ENCODE results near the gene EFTUD2. TPM values are rescaled to one million over a fixed set of nuclear protein-coding genes. Genes with fewer than 3 reads are reported as not detected.

EFTUD2 gene
- total and polyA plus RNA-seq, 2 donors (not counting 1 experiment from before 2014, with no cell fraction given) = 88.0 to 154 TPM

DNA sequence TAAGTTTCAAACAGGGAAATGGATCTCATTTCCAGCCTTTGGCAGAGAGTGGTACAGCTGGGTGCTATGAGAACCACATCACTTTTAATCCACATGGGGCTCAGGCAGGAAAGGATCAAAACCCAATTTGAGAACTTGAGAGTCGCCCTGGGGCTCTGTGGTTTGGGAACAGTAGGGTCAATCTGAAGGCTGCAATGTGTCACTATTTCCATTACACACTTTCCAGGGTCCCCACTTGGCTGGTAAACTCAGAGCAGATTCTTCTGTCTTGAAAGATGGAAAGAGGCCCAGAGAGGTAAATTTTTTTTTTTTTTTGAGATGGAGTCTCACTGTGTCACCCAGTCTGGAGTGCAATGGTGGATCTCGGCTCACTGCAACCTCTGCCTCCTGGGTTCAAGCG is 58.3 kb downstream of the EFTUD2 start:
- Histone ChIP-seq H3K27ac (ENCODE audit: insufficient read depth, low read length) (no peak overlapping the region), H3K36me3 (ENCODE audit: control insufficient read depth, insufficient read depth, low read length) (no peaks in the 10 kb centered on the region), H2AFZ (ENCODE audit: low read length) (no peak overlapping the region), H3K4me3 (replicated peaks in 1 of 4; ENCODE audit: control extremely low read depth in 1 of 4, insufficient read depth in 1 of 4, low read depth in 3 of 4, low read length in 4 of 4) (no peak overlapping the region), H3K79me2 (ENCODE audit: control insufficient read depth, insufficient read depth, low read length) (no peaks in the 10 kb centered on the region), H3K4me1 (ENCODE audit: control insufficient read depth, extremely low read depth, insufficient read depth, low read length) (peaks cover 15% of the 10 kb centered on the region), H3K9ac (ENCODE audit: insufficient read depth, low read length) (no peak overlapping the region), H4K20me1 (ENCODE audit: control insufficient read depth, extremely low read depth, insufficient read depth, low read length) (no peaks in the 10 kb centered on the region), H3K27me3 (ENCODE audit: control insufficient read depth, insufficient read depth, low read length) (no peaks in the 10 kb centered on the region), H3K4me2 (ENCODE audit: extremely low read depth, insufficient read depth, low read length) (no peak overlapping the region), H3K9me3 (ENCODE audit: control insufficient read depth, insufficient read depth, low read depth, low read length) (no peaks in the 10 kb centered on the region)
- DNase-seq (ENCODE audit: low read depth in 2 of 2) = no peak
- TF ChIP-seq, protein P1, sequence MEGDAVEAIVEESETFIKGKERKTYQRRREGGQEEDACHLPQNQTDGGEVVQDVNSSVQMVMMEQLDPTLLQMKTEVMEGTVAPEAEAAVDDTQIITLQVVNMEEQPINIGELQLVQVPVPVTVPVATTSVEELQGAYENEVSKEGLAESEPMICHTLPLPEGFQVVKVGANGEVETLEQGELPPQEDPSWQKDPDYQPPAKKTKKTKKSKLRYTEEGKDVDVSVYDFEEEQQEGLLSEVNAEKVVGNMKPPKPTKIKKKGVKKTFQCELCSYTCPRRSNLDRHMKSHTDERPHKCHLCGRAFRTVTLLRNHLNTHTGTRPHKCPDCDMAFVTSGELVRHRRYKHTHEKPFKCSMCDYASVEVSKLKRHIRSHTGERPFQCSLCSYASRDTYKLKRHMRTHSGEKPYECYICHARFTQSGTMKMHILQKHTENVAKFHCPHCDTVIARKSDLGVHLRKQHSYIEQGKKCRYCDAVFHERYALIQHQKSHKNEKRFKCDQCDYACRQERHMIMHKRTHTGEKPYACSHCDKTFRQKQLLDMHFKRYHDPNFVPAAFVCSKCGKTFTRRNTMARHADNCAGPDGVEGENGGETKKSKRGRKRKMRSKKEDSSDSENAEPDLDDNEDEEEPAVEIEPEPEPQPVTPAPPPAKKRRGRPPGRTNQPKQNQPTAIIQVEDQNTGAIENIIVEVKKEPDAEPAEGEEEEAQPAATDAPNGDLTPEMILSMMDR (conservative IDR thresholded peaks at IDR 0.05 in 1 of 2, IDR thresholded peaks at IDR 0.05 in 1 of 2; ENCODE audit: low read depth in 1 of 2, low read length in 2 of 2) = no peak
- TF ChIP-seq EZH2 (IDR thresholded peaks at IDR 0.05; ENCODE audit: low read length, missing control alignments) = no peak

DNA sequence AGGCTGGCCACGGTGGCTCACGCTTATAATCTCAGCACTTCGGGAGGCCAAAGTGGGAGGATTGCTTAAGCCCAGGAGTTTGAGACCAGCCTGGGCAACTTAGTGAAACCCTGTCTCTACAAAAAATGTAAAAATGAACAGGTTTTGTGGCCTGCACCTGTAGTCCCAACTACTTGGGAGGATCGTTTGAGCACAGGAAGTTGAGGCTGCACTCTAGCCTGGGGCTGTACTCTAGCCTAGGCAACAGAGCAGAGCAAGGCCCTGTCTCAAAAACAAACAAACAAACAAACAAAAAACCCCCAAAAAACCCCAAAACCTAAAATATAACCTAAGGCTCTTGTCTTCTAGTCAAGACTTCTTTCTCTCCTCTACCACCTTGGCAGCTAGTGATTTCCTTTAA is 59.0 kb downstream of the EFTUD2 start:
- TF ChIP-seq EZH2 (IDR thresholded peaks at IDR 0.05; ENCODE audit: low read length, missing control alignments) = no peak
- TF ChIP-seq, protein P1 (conservative IDR thresholded peaks at IDR 0.05 in 1 of 2, IDR thresholded peaks at IDR 0.05 in 1 of 2; ENCODE audit: low read depth in 1 of 2, low read length in 2 of 2) = no peak
- Histone ChIP-seq H3K36me3 (ENCODE audit: control insufficient read depth, insufficient read depth, low read length) (no peaks in the 10 kb centered on the region), H3K4me1 (ENCODE audit: control insufficient read depth, extremely low read depth, insufficient read depth, low read length) (peaks cover 13% of the 10 kb centered on the region), H3K9me3 (ENCODE audit: control insufficient read depth, insufficient read depth, low read depth, low read length) (no peaks in the 10 kb centered on the region), H4K20me1 (ENCODE audit: control insufficient read depth, extremely low read depth, insufficient read depth, low read length) (no peaks in the 10 kb centered on the region), H2AFZ (ENCODE audit: low read length) (no peak overlapping the region), H3K27me3 (ENCODE audit: control insufficient read depth, insufficient read depth, low read length) (no peaks in the 10 kb centered on the region), H3K4me3 (replicated peaks in 1 of 4; ENCODE audit: control extremely low read depth in 1 of 4, insufficient read depth in 1 of 4, low read depth in 3 of 4, low read length in 4 of 4) (no peak overlapping the region), H3K4me2 (ENCODE audit: extremely low read depth, insufficient read depth, low read length) (no peak overlapping the region), H3K9ac (ENCODE audit: insufficient read depth, low read length) (no peak overlapping the region), H3K79me2 (ENCODE audit: control insufficient read depth, insufficient read depth, low read length) (no peaks in the 10 kb centered on the region), H3K27ac (ENCODE audit: insufficient read depth, low read length) (no peak overlapping the region)
- DNase-seq (ENCODE audit: low read depth in 2 of 2) = no peak

DNA sequence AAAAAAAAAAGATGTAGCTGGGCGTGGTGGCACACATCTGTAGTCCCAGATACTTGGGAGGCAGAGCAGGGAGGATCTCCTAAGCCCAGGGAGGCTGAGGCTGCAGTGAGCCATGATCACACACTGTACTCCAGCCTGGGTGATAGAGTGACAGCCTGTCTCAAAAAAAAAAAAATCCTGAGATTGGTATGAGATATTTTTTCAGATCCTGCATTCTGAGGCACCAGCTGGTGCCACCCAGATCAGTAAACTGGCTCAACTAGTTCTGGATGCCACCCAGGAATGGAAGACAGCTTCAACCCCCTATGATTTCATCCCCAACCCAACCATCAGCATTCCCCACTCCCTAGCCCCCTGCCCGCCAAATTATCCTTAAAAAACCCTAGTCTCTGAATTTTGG is 62.0 kb downstream of the EFTUD2 start:
- no peak for DNase-seq (ENCODE audit: low read depth in 2 of 2)
- H3K79me2 ChIP-seq (ENCODE audit: control insufficient read depth, insufficient read depth, low read length) = no peaks in the 10 kb centered on the region
- H3K4me1 ChIP-seq (ENCODE audit: control insufficient read depth, extremely low read depth, insufficient read depth, low read length) = no peaks in the 10 kb centered on the region
- no peak overlapping the region for H3K4me3 ChIP-seq (replicated peaks in 1 of 4; ENCODE audit: control extremely low read depth in 1 of 4, insufficient read depth in 1 of 4, low read depth in 3 of 4, low read length in 4 of 4)
- no peak overlapping the region for H3K4me2 ChIP-seq (ENCODE audit: extremely low read depth, insufficient read depth, low read length)
- no peak overlapping the region for H2AFZ ChIP-seq (ENCODE audit: low read length)
- H3K27me3 ChIP-seq (ENCODE audit: control insufficient read depth, insufficient read depth, low read length) = no peaks in the 10 kb centered on the region
- TF ChIP-seq, protein P1 (conservative IDR thresholded peaks at IDR 0.05 in 1 of 2, IDR thresholded peaks at IDR 0.05 in 1 of 2; ENCODE audit: low read depth in 1 of 2, low read length in 2 of 2) = no peak
- TF ChIP-seq EZH2 (IDR thresholded peaks at IDR 0.05; ENCODE audit: low read length, missing control alignments) = no peak
- H4K20me1 ChIP-seq (ENCODE audit: control insufficient read depth, extremely low read depth, insufficient read depth, low read length) = no peaks in the 10 kb centered on the region
- no peak overlapping the region for H3K9ac ChIP-seq (ENCODE audit: insufficient read depth, low read length)
- H3K27ac ChIP-seq (ENCODE audit: insufficient read depth, low read length) = no peak overlapping the region
- H3K9me3 ChIP-seq (ENCODE audit: control insufficient read depth, insufficient read depth, low read depth, low read length) = no peaks in the 10 kb centered on the region
- no peaks in the 10 kb centered on the region for H3K36me3 ChIP-seq (ENCODE audit: control insufficient read depth, insufficient read depth, low read length)

All from fibroblast of lung (primary cell).